Smooth muscle cell (in vitro differentiated cells): ENCODE data around the gene FUT8. TPM values are rescaled to one million over a fixed set of nuclear protein-coding genes. Genes with fewer than 3 reads are reported as not detected.

Source experiments
- DNase-seq: peaks from one replicate; lab custom pipeline; 2025; ENCODE audit not compliant: unreplicated experiment; lab: John Stamatoyannopoulos, UW
- H2AFZ ChIP-seq: fragments of 200-600 bp; sonication (generic); 2 replicates; pipeline ENCODE4 v1.6.0; 2016; ENCODE audit warnings: antibody characterized with exemption, low read depth, mild to moderate bottlenecking
- H3F3A ChIP-seq: fragments of 200-600 bp; sonication (generic); 2 replicates; pipeline ENCODE4 v1.6.0; 2017; ENCODE audit warnings: antibody characterized with exemption, low read depth
- H3K27ac ChIP-seq: fragments of 200-600 bp; sonication (generic); 2 replicates; pipeline ENCODE4 v1.5.1; 2016; ENCODE audit warnings: low read depth, mild to moderate bottlenecking
- H3K27me3 ChIP-seq: fragments of 200-600 bp; sonication (generic); 2 replicates; pipeline ENCODE4 v1.6.1; 2016; ENCODE audit warnings: low read depth, mild to moderate bottlenecking
- H3K36me3 ChIP-seq: fragments of 200-600 bp; sonication (generic); 2 replicates; pipeline ENCODE4 v1.5.1; 2016; ENCODE audit warnings: low read depth
- H3K4me1 ChIP-seq: fragments of 200-600 bp; sonication (generic); 2 replicates; pipeline ENCODE4 v1.5.1; 2016; ENCODE audit warnings: low read depth
- H3K4me2 ChIP-seq: fragments of 200-600 bp; sonication (generic); 2 replicates; pipeline ENCODE4 v1.6.0; 2016; ENCODE audit warnings: mild to moderate bottlenecking
- H3K4me3 ChIP-seq: fragments of 200-600 bp; sonication (generic); 2 replicates; pipeline ENCODE4 v1.5.1; 2016; ENCODE audit warnings: mild to moderate bottlenecking
- H3K79me2 ChIP-seq: fragments of 200-600 bp; sonication (generic); 2 replicates; pipeline ENCODE4 v1.6.0; 2016; ENCODE audit warnings: low read depth, mild to moderate bottlenecking
- H3K9ac ChIP-seq: fragments of 200-600 bp; sonication (generic); 2 replicates; pipeline ENCODE4 v1.6.0; 2016; ENCODE audit warnings: low read depth
- H3K9me3 ChIP-seq: fragments of 200-600 bp; sonication (generic); replicated peaks from 2 replicates; pipeline ENCODE4 v1.5.1; 2016; ENCODE audit warnings: low read depth
- H4K20me1 ChIP-seq: fragments of 200-600 bp; sonication (generic); 2 replicates; pipeline ENCODE4 v1.6.0; 2016; ENCODE audit warnings: low read depth
- CTCF ChIP-seq: fragments of 200-600 bp; sonication (generic); IDR thresholded peaks from 2 replicates; pipeline ENCODE4 v1.5.1; 2017; ENCODE audit warnings: borderline replicate concordance, mild to moderate bottlenecking, antibody characterized with exemption; ENCODE audit not compliant: insufficient read depth, poor library complexity, severe bottlenecking
- WGBS: methylation state at CpG from one replicate; pipeline ENCODE4 v1.1.7; 2016; ENCODE audit warnings: low lambda C conversion rate; 5-methylcytosine and 5-hydroxymethylcytosine counted together
- polyA plus RNA-seq: library from polyadenylated mRNA; unstranded; fragments of >200 nt; fragmentation: Nextera tagmentation; extraction: Ambion mirVana; gene quantifications from 2 replicates; pipeline ENCODE4 v1.2.1, GENCODE V29; 2016
- total RNA-seq: library from RNA; depleted of rRNA; stranded (reverse); fragments of >200 nt; gene quantifications from 2 replicates; pipeline ENCODE4 v1.2.3, GENCODE V29; 2014

Gene FUT8
- total and polyA plus RNA-seq, 2 experiments from 2014 or later: 12.8 to 50.2 TPM

- no peaks in the 10 kb centered on the region for H3K27me3 ChIP-seq
- H3K27ac ChIP-seq: no peak overlapping the region
- H3K4me2 ChIP-seq: no peak overlapping the region
- H3K9me3 ChIP-seq: no peaks in the 10 kb centered on the region
- H3K9ac ChIP-seq: no peak overlapping the region
- no peaks in the 10 kb centered on the region for H4K20me1 ChIP-seq
- H2AFZ ChIP-seq: no peak overlapping the region
- DNase-seq: no peak
- TF ChIP-seq CTCF: no peak
- no peaks in the 10 kb centered on the region for H3K4me1 ChIP-seq
- H3K79me2 ChIP-seq: no peaks in the 10 kb centered on the region
- no peak overlapping the region for H3K4me3 ChIP-seq
- H3F3A ChIP-seq: no peaks in the 10 kb centered on the region
- no peaks in the 10 kb centered on the region for H3K36me3 ChIP-seq
Observed at GRCh38 chr14:65658202-65658601, 245.7 kb downstream of the FUT8 start.

GRCh38 chr14:65661865-65662264 lies 249.3 kb downstream of the FUT8 start:
- Histone ChIP-seq H3K4me2 (no peak overlapping the region), H3K27me3 (no peaks in the 10 kb centered on the region), H3K79me2 (no peaks in the 10 kb centered on the region), H3K9me3 (no peaks in the 10 kb centered on the region), H2AFZ (no peak overlapping the region), H3K9ac (no peak overlapping the region), H3K4me1 (no peaks in the 10 kb centered on the region), H3K27ac (no peak overlapping the region), H4K20me1 (no peaks in the 10 kb centered on the region), H3K36me3 (no peaks in the 10 kb centered on the region), H3F3A (no peaks in the 10 kb centered on the region), H3K4me3 (no peak overlapping the region)
- TF ChIP-seq CTCF: no peak
- no peak for DNase-seq
- 83% methylated on average over 3 of the region's 3 CpGs for WGBS

- no peaks in the 10 kb centered on the region for H3K36me3 ChIP-seq
- no peaks in the 10 kb centered on the region for H3K27me3 ChIP-seq
- no peak for DNase-seq
- TF ChIP-seq CTCF: no peak
- no peak overlapping the region for H3K4me3 ChIP-seq
- H2AFZ ChIP-seq: no peak overlapping the region
- no peak overlapping the region for H3K27ac ChIP-seq
- no peak overlapping the region for H3K4me2 ChIP-seq
- H3K9me3 ChIP-seq: no peaks in the 10 kb centered on the region
- H3K4me1 ChIP-seq: no peaks in the 10 kb centered on the region
- no peaks in the 10 kb centered on the region for H3K79me2 ChIP-seq
- no peaks in the 10 kb centered on the region for H3F3A ChIP-seq
- no peaks in the 10 kb centered on the region for H4K20me1 ChIP-seq
- no peak overlapping the region for H3K9ac ChIP-seq
Observed at GRCh38 chr14:65664436-65664835, 251.9 kb downstream of the FUT8 start.

- no peaks in the 10 kb centered on the region for H3K27me3 ChIP-seq
- 82% methylated on average over 5 of the region's 5 CpGs for WGBS
- no peak overlapping the region for H3K9ac ChIP-seq
- no peaks in the 10 kb centered on the region for H3K79me2 ChIP-seq
- no peak for DNase-seq
- TF ChIP-seq CTCF: no peak
- H3K36me3 ChIP-seq: no peaks in the 10 kb centered on the region
- H3K4me3 ChIP-seq: no peak overlapping the region
- no peak overlapping the region for H3K27ac ChIP-seq
- no peak overlapping the region for H3K4me2 ChIP-seq
- H2AFZ ChIP-seq: no peak overlapping the region
- no peaks in the 10 kb centered on the region for H4K20me1 ChIP-seq
- H3F3A ChIP-seq: no peaks in the 10 kb centered on the region
- no peaks in the 10 kb centered on the region for H3K9me3 ChIP-seq
- no peaks in the 10 kb centered on the region for H3K4me1 ChIP-seq
Observed at GRCh38 chr14:65676361-65677014, 264.0 kb downstream of the FUT8 start.
